SK-N-SH (cell line): ENCODE measurements around the gene CYLD.

Experiments used
- CTCF ChIP-seq: fragments of 200-600 bp; sonication (generic); IDR thresholded peaks from 2 replicates; pipeline ENCODE4 v1.6.1; 2017; ENCODE audit warnings: antibody characterized with exemption, mild to moderate bottlenecking, moderate library complexity
- EP300 ChIP-seq, 2 experiments: IDR thresholded peaks; 2 replicates each; pipeline versions ENCODE4 v1.4.0 to v1.6.1; 2012; ENCODE audit warnings: borderline replicate concordance in 1 of 2, low read depth in 1 of 2, low read length in 1 of 2
- IRF3 ChIP-seq: fragments of 150-350 bp; IDR thresholded peaks from 2 replicates; pipeline ENCODE4 v1.6.1; 2016; ENCODE audit warnings: mild to moderate bottlenecking, low read depth, low read length
- JUND ChIP-seq: IDR thresholded peaks from 2 replicates; pipeline ENCODE4 v1.4.0; 2012
- MAX ChIP-seq: IDR thresholded peaks from 2 replicates; pipeline ENCODE4 v1.4.0; 2012; ENCODE audit warnings: low read depth
- PBX3 ChIP-seq: IDR thresholded peaks from 2 replicates; pipeline ENCODE4; 2012
- REST ChIP-seq: IDR thresholded peaks from 2 replicates; pipeline ENCODE4 v1.6.1; 2012; ENCODE audit warnings: mild to moderate bottlenecking, low read depth, low read length, moderate library complexity
- YY1 ChIP-seq: IDR thresholded peaks from 2 replicates; pipeline ENCODE4 v1.4.0; 2012; ENCODE audit warnings: low read depth, mild to moderate bottlenecking

GRCh38 chr16:50722405-50722737, 19.5 kb upstream of the CYLD start:
- TF ChIP-seq EP300 (IDR thresholded peaks at IDR 0.05; ENCODE audit: borderline replicate concordance in 1 of 2, low read depth in 1 of 2, low read length in 1 of 2) = no peak
- TF ChIP-seq MAX = no peak
- no peak for TF ChIP-seq YY1
- no peak for TF ChIP-seq PBX3
- no peak for TF ChIP-seq CTCF
- TF ChIP-seq IRF3 = no peak
- TF ChIP-seq JUND = no peak
- TF ChIP-seq REST = no peak
